RWPE2 (cell line): Measurements from ENCODE around the gene DPEP3.

Experiments
- ATAC-seq: fragments of 200-7000 bp; cut with Tn5 transposase; 3 replicates; pipeline ENCODE4 v1.9.1; 2021; ENCODE audit warnings: low read depth
- DNase-seq: peaks from one replicate; pipeline ENCODE4 v3.0.0-alpha.2; 2020; ENCODE audit warnings: low spot score
- H3K27ac ChIP-seq: fragments of 450-650 bp; 2 replicates; pipeline ENCODE4 v1.5.1; 2017; ENCODE audit warnings: mild to moderate bottlenecking; ENCODE audit not compliant: poor library complexity, severe bottlenecking
- H3K27me3 ChIP-seq: fragments of 250-450 bp; sonication (Bioruptor Pico); 2 replicates; pipeline ENCODE4 v1.5.1; 2021; ENCODE audit warnings: mild to moderate bottlenecking, moderate library complexity; ENCODE audit not compliant: insufficient read depth, poor library complexity, severe bottlenecking
- H3K36me3 ChIP-seq: fragments of 250-450 bp; sonication (Bioruptor Pico); 2 replicates; pipeline ENCODE4 v1.5.1; 2020; ENCODE audit warnings: low read depth, mild to moderate bottlenecking, moderate library complexity
- H3K4me1 ChIP-seq: fragments of 250-450 bp; sonication (Bioruptor Pico); 2 replicates; pipeline ENCODE4 v1.5.1; 2021; ENCODE audit warnings: mild to moderate bottlenecking, moderate library complexity; ENCODE audit not compliant: insufficient read depth, poor library complexity, severe bottlenecking
- H3K4me3 ChIP-seq: fragments of 250-450 bp; sonication (Bioruptor Pico); 2 replicates; pipeline ENCODE4 v1.5.1; 2021; ENCODE audit warnings: mild to moderate bottlenecking, moderate library complexity; ENCODE audit not compliant: severe bottlenecking
- H3K9me3 ChIP-seq: fragments of 250-450 bp; sonication (Bioruptor Pico); 2 replicates; pipeline ENCODE4 v1.5.1; 2021; ENCODE audit warnings: mild to moderate bottlenecking, moderate library complexity; ENCODE audit not compliant: severe bottlenecking
- TF ChIP-seq, protein P1 (sequence below): fragments of 450-650 bp; IDR thresholded peaks from one replicate; pipeline ENCODE4 v1.5.1; 2017; ENCODE audit warnings: mild to moderate bottlenecking, moderate library complexity; ENCODE audit not compliant: poor library complexity, severe bottlenecking

DPEP3 gene

DNA sequence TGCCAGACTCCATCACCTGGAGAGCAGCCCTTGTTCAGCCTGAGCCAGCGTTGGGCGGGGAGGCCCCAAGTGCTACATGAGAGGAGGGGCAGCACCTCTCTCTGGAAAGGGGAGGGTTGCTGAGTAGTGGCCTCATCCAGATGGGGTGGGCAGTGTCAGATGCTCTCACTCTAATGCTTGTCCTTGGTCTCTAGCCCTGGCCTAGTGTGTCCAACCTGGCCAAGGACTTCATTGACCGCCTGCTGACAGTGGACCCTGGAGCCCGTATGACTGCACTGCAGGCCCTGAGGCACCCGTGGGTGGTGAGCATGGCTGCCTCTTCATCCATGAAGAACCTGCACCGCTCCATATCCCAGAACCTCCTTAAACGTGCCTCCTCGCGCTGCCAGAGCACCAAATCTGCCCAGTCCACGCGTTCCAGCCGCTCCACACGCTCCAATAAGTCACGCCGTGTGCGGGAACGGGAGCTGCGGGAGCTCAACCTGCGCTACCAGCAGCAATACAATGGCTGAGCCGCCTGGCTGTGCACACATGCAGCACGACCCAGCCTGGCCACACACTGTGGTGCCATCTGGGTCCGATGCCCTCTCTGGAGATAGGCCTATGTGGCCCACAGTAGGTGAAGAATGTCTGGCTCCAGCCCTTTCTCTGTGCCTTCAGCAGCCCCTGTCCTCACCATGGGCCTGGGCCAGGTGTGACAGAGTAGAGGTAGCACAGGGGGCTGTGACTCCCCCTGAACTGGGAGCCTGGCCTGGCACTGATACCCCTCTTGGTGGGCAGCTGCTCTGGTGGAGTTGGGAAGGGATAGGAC is 53.0 kb downstream of the DPEP3 start:
- DNase-seq: no peak
- TF ChIP-seq, protein P1, sequence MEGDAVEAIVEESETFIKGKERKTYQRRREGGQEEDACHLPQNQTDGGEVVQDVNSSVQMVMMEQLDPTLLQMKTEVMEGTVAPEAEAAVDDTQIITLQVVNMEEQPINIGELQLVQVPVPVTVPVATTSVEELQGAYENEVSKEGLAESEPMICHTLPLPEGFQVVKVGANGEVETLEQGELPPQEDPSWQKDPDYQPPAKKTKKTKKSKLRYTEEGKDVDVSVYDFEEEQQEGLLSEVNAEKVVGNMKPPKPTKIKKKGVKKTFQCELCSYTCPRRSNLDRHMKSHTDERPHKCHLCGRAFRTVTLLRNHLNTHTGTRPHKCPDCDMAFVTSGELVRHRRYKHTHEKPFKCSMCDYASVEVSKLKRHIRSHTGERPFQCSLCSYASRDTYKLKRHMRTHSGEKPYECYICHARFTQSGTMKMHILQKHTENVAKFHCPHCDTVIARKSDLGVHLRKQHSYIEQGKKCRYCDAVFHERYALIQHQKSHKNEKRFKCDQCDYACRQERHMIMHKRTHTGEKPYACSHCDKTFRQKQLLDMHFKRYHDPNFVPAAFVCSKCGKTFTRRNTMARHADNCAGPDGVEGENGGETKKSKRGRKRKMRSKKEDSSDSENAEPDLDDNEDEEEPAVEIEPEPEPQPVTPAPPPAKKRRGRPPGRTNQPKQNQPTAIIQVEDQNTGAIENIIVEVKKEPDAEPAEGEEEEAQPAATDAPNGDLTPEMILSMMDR: no peak
- ATAC-seq: no peak
- H3K4me3 ChIP-seq: no peak overlapping the region
- H3K9me3 ChIP-seq: no peaks in the 10 kb centered on the region
- peaks cover 4% of the 10 kb centered on the region for H3K4me1 ChIP-seq
- no peak overlapping the region for H3K27ac ChIP-seq
- no peaks in the 10 kb centered on the region for H3K27me3 ChIP-seq
- peaks cover 24% of the 10 kb centered on the region for H3K36me3 ChIP-seq

DNA sequence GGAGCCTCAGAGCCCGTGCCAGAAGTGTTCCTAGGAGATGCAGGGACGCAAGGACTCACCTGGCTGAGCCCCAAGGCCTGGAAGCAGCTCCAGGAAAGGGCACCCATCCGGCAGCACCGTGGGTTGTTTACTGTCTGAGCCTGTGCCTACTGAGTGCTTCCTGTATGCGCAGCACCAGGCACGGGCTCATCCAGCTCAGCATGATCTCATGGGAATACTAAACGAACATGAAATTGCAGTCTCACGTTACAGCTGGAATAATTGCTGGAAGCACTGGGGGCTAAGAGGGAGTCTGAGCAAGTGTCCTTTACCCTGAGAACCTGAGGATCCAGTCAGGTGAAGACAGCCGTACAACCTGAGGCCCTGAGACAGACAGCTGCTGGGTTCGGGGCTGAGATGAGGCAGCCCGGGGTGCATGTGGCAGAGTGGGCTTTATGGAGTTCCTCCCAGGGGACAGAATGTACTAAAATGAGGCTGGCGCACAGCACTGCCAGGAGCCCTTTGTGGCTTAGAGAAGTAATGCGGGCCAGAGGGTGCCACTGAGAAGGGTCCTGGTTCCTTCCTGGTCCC is 54.0 kb downstream of the DPEP3 start:
- Histone ChIP-seq H3K27me3 (no peaks in the 10 kb centered on the region), H3K4me3 (no peak overlapping the region), H3K9me3 (no peaks in the 10 kb centered on the region), H3K27ac (peak overlapping the region; percentile 23), H3K36me3 (peaks cover 24% of the 10 kb centered on the region), H3K4me1 (peaks cover 4% of the 10 kb centered on the region)
- ATAC-seq (peak; percentile 66), DNase-seq (peak; percentile 76)
- TF ChIP-seq, protein P1: no peak
